Natural killer cell (primary cell): ENCODE measurements around the gene COMMD4. TPM values are rescaled to one million over a fixed set of nuclear protein-coding genes. Genes with fewer than 3 reads are reported as not detected.

Experiments used
- ATAC-seq, 3 donors: fragments of 150-1000 bp in 2 of 3; fragments of 200-7000 bp in 1 of 3; cut with Tn5 transposase; 1 replicate in 1 of 3; 2 replicates in 2 of 3; pipeline ENCODE4 v1.10.0; 2021; ENCODE audit warnings: mild to moderate bottlenecking in 2 of 3, moderate library complexity in 2 of 3
- DNase-seq, 2 donors: peaks; one replicate each; pipeline versions ENCODE4 v3.0.0 to v3.0.0-alpha.2; 2013 to 2021; ENCODE audit warnings: mixed read lengths in 1 of 2
- H3K27ac ChIP-seq: one replicate; pipeline ENCODE4 v1.5.1; 2013; ENCODE audit warnings: mild to moderate bottlenecking, low read length
- H3K27me3 ChIP-seq: one replicate; pipeline ENCODE4 v1.6.1; 2013; ENCODE audit warnings: low read length; ENCODE audit not compliant: control insufficient read depth, insufficient read depth
- H3K36me3 ChIP-seq: one replicate; pipeline ENCODE4 v1.6.1; 2013; ENCODE audit warnings: low read length; ENCODE audit not compliant: control insufficient read depth, insufficient read depth
- H3K4me1 ChIP-seq: one replicate; pipeline ENCODE4 v1.6.1; 2013; ENCODE audit warnings: low read length; ENCODE audit not compliant: control insufficient read depth, insufficient read depth
- H3K4me3 ChIP-seq: one replicate; pipeline ENCODE4 v1.5.1; 2013; ENCODE audit warnings: low read length
- H3K9me3 ChIP-seq: one replicate; pipeline ENCODE4 v1.6.1; 2013; ENCODE audit warnings: low read length; ENCODE audit not compliant: control insufficient read depth, insufficient read depth
- H3K27ac Mint-ChIP-seq, 2 donors: one replicate each; pipeline ENCODE4 v1.8.0; 2022; ENCODE audit warnings: mild to moderate bottlenecking in 2 of 2, mixed read lengths in 2 of 2, moderate library complexity in 1 of 2
- H3K27me3 Mint-ChIP-seq, 2 donors: one replicate each; pipeline ENCODE4 v1.8.0; 2022; ENCODE audit warnings: low read depth in 2 of 2, mixed read lengths in 2 of 2
- H3K36me3 Mint-ChIP-seq: one replicate; pipeline ENCODE4 v1.8.0; 2022; ENCODE audit warnings: mixed read lengths
- H3K4me1 Mint-ChIP-seq, 2 donors: one replicate each; pipeline ENCODE4 v1.8.0; 2022; ENCODE audit warnings: mixed read lengths in 2 of 2
- H3K4me3 Mint-ChIP-seq: one replicate; pipeline ENCODE4 v1.8.0; 2022; ENCODE audit warnings: mild to moderate bottlenecking, moderate library complexity, mixed read lengths
- H3K9me3 Mint-ChIP-seq, 2 donors: one replicate each; pipeline ENCODE4 v1.8.0; 2022; ENCODE audit warnings: mixed read lengths in 2 of 2
- CTCF ChIP-seq: fragments of 200-600 bp; IDR thresholded peaks from one replicate; pipeline ENCODE4 v1.8.0; 2022; ENCODE audit warnings: antibody characterized with exemption
- WGBS: methylation state at CpG from one replicate; pipeline ENCODE4 v1.1.7; 2013; ENCODE audit warnings: missing lambda C conversion rate; ENCODE audit not compliant: insufficient coverage; 5-methylcytosine and 5-hydroxymethylcytosine counted together
- intact Hi-C: fragments of 100-400 bp; cut with micrococcal nuclease; formaldehyde crosslinking; loops from one replicate; pipeline ENCODE4 v1.14.2; 2022
- total RNA-seq, 4 donors: library from RNA; stranded (reverse); fragments of 120-200 nt in 1 of 4; gene quantifications; one replicate each; pipeline versions ENCODE4 v1.2.3 to v1.2.4, GENCODE V29; 2013 to 2022

COMMD4 gene
- total RNA-seq, 3 donors from 2014 or later (not counting 1 experiment from before 2014, with no cell fraction given), result 38.8 to 56.3 (median 46.8) TPM

- Mint-ChIP-seq H3K4me1 (no peaks in the 10 kb centered on the region), H3K36me3 (no peaks in the 10 kb centered on the region), H3K27ac (no peak overlapping the region), H3K9me3 (no peaks in the 10 kb centered on the region), H3K4me3 (no peak overlapping the region), H3K27me3 (peaks cover 0 to 4% of the 10 kb centered on the region in 2 donors)
- Histone ChIP-seq H3K36me3 (no peaks in the 10 kb centered on the region), H3K4me3 (no peak overlapping the region), H3K27me3 (no peaks in the 10 kb centered on the region), H3K27ac (no peak overlapping the region), H3K4me1 (no peaks in the 10 kb centered on the region), H3K9me3 (no peaks in the 10 kb centered on the region)
- TF ChIP-seq CTCF, result no peak
- no peak for ATAC-seq
- intact Hi-C loops, result no loop called here
- WGBS, result 86% methylated on average over 6 of the region's 6 CpGs
- no peak for DNase-seq
These were observed 14.2 kb upstream of the COMMD4 start for GRCh38 chr15:75321711-75322110.

- intact Hi-C loops, result no loop called here
- peaks cover 0 to 7% of the 10 kb centered on the region in 2 donors for H3K27me3 Mint-ChIP-seq
- TF ChIP-seq CTCF, result no peak
- WGBS, result 73% methylated on average over 2 of the region's 4 CpGs
- no peaks in the 10 kb centered on the region for H3K36me3 Mint-ChIP-seq
- no peak overlapping the region for H3K27ac Mint-ChIP-seq
- H3K4me3 Mint-ChIP-seq, result no peak overlapping the region
- H3K9me3 Mint-ChIP-seq, result no peaks in the 10 kb centered on the region
- H3K36me3 ChIP-seq, result no peaks in the 10 kb centered on the region
- no peaks in the 10 kb centered on the region for H3K4me1 Mint-ChIP-seq
- no peak for ATAC-seq
- H3K4me1 ChIP-seq, result no peaks in the 10 kb centered on the region
- no peak overlapping the region for H3K27ac ChIP-seq
- no peaks in the 10 kb centered on the region for H3K27me3 ChIP-seq
- H3K9me3 ChIP-seq, result no peaks in the 10 kb centered on the region
- H3K4me3 ChIP-seq, result no peak overlapping the region
- DNase-seq, result no peak
These were observed 9.9 kb upstream of the COMMD4 start for GRCh38 chr15:75325922-75326321.

- Histone ChIP-seq H3K27ac (no peak overlapping the region), H3K36me3 (no peaks in the 10 kb centered on the region), H3K9me3 (no peaks in the 10 kb centered on the region), H3K4me1 (no peaks in the 10 kb centered on the region), H3K27me3 (no peaks in the 10 kb centered on the region), H3K4me3 (no peak overlapping the region)
- no peak for DNase-seq
- H3K27ac Mint-ChIP-seq, result no peak overlapping the region
- H3K4me1 Mint-ChIP-seq, result peaks cover 1 to 3% of the 10 kb centered on the region in 2 donors
- WGBS, result 87% methylated on average over 4 of the region's 4 CpGs
- H3K36me3 Mint-ChIP-seq, result no peaks in the 10 kb centered on the region
- no peak overlapping the region for H3K4me3 Mint-ChIP-seq
- no peak for TF ChIP-seq CTCF
- no peaks in the 10 kb centered on the region for H3K9me3 Mint-ChIP-seq
- H3K27me3 Mint-ChIP-seq, result peaks cover 0 to 3% of the 10 kb centered on the region in 2 donors
- no peak for ATAC-seq
- intact Hi-C loops, result no loop called here
These were observed 8.9 kb upstream of the COMMD4 start for GRCh38 chr15:75327005-75327404.

GRCh38 chr15:75327491-75327890 lies 8.4 kb upstream of the COMMD4 start:
- H3K27ac Mint-ChIP-seq, result no peak overlapping the region
- H3K27me3 Mint-ChIP-seq, result peaks cover 0 to 3% of the 10 kb centered on the region in 2 donors
- DNase-seq (no peak), ATAC-seq (no peak)
- no peaks in the 10 kb centered on the region for H3K36me3 Mint-ChIP-seq
- H3K4me1 Mint-ChIP-seq, result peaks cover 5% of the 10 kb centered on the region in 2 donors
- no peak overlapping the region for H3K4me3 Mint-ChIP-seq
- TF ChIP-seq CTCF, result no peak
- Histone ChIP-seq H3K4me3 (no peak overlapping the region), H3K4me1 (no peaks in the 10 kb centered on the region), H3K9me3 (no peaks in the 10 kb centered on the region), H3K27me3 (no peaks in the 10 kb centered on the region), H3K27ac (no peak overlapping the region), H3K36me3 (no peaks in the 10 kb centered on the region)
- intact Hi-C loops, result no loop called here
- H3K9me3 Mint-ChIP-seq, result no peaks in the 10 kb centered on the region
- 93% methylated on average over 3 of the region's 3 CpGs for WGBS
